Measurements from ENCODE around the gene LMAN1L.

LMAN1L gene

DNA sequence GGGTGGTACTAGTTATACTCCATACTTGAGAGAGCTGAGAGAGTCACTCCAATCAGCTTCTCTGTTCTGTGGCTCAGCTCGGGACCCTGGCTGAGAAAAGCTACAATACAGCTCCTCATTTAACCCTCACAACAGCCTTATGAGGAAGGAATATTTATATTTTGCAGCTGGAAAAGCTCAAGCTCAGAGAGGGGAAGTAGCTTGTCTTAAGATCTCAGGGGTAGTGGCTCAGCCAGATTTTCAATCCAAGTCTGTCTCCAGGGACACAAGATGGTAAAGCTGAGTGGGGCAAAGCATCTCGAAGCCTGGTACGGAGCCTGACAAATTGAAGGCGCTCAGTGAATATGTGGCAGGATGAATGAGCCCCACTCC is 45.7 kb downstream of the LMAN1L start:
- no peak for DNase-seq (ENCODE audit: low read depth)

GRCh38 chr15:74863239-74864056 is 50.8 kb downstream of the LMAN1L start:
- DNase-seq (ENCODE audit: low read depth), result no peak

- DNase-seq (ENCODE audit: low read depth), result no peak
Observed at GRCh38 chr15:74864296-74864695, 51.7 kb downstream of the LMAN1L start.

DNA sequence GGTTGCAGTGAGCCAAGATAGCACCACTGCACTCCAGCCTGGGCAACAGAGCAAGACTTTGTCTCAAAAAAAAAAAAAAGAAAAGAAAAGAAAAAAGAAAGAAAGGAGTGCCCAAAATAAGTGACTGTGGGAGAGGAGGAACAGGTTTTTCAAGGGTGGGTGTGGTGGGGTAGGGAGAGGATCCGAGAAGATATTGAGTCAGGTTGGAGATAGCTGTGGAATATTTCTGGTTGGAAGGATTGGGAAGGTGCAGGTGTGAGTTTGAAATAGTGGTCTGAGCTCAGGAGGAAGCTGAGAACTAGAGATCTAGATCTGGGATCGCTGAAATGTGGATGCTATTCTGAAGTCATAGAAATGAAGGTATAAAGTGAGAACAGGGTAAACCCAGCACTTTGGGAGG is 52.7 kb downstream of the LMAN1L start:
- DNase-seq (ENCODE audit: low read depth), result no peak

DNA sequence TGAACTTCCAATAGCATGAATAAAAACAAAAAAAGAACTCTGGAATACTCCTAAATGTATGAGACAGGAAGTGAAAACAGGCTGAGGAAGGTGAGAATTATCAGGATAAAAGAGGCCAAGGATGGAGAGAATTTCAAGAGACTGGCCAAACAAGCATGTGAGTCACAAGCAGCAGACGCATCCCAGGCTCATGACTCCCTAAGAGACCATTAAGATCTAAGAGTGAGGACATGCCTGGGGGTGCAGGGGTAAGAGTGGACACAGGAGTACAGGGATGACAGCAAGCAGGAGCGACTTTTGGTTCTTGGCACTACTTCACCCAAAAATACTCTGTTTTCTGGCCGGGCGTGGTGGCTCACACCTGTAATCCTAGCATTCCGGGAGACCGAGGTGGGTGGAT is 53.5 kb downstream of the LMAN1L start:
- no peak for DNase-seq (ENCODE audit: low read depth)

DNA sequence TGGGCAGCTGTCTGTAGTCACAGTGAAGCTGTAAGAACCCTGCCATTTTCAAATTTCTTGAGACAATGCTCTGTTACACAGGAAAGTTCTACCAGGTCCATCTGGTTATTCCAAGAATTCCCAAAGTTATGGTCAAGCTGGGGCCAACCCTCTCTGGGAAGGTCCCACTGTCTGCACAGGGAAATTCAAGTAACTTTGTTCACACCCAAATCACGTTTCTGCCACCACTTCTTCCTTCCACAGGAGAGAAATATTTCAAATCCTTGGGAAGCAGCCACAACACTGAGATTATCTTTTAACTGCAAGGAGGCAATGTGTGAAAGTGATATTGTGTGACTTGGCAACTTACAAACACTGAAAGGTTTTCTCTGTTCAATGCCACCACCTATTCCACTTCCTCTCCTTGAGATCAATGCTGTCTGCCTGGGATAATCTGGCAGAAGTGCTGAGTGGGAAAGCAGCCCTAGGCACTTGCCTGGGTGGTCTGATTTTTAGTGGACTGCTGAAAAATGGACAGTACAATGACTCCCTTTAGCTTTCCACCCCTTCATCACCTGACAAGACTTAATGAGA is 54.9 kb downstream of the LMAN1L start:
- DNase-seq (ENCODE audit: low read depth), result no peak

GRCh38 chr15:74868059-74868458 is 55.4 kb downstream of the LMAN1L start:
- no peak for DNase-seq (ENCODE audit: low read depth)

- DNase-seq (ENCODE audit: low read depth), result no peak
Observed at GRCh38 chr15:74869372-74869725, 56.7 kb downstream of the LMAN1L start.

GRCh38 chr15:74869726-74870407 is 57.2 kb downstream of the LMAN1L start:
- no peak for DNase-seq (ENCODE audit: low read depth)

DNA sequence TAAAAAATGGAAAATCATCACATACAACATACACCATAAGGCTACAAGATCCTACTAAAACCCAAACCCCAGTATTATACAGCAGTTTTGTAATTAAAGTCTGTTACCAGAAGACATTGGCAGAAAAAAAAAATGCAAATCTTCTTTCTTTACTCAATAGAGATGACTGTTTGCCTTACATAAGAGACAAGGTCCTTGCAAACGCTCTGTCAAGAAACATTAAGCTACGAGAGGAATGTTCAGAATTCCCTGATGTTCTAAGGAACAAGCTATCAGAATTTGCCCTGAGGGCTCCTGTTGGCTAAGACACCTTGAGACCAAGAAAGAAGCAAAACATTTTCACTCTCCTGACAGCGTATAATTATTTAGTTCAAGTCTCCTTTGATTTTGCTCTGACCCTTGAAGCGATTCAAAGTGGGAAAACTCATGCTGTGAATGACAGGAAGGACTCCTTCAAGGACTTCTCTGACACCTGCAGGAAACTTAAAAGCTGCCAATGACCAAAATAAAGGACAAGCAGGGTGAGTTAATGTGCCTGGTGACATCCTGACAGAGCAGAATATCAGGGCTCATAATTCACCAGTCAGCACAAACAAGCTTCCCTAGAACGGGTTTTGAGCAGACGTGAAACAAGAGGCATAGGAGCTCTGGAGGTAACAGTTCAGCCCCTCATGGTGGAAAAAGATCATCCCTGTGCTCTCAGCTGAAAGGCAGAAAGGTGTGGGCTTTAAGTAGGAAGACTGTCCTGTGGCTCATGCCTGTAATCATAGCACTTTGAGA is 58.0 kb downstream of the LMAN1L start:
- no peak for DNase-seq (ENCODE audit: low read depth)

DNA sequence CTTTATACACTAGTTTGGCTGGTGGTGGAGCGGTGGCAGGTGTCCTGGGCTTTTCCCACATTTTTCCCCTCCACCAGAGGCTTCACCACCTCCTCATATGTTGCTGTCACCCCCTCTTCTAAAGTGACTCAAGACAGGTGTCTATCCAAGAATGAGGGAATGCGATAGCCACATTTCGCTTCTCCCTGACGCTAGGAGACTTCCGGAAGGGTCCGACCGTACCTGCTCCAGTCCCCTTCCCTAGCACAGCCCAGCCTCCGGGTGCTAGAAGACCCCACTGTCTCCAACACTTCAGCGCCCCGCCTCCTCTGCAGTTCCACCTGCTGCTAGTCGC is 60.0 kb downstream of the LMAN1L start:
- DNase-seq (ENCODE audit: low read depth), result no peak

DNA sequence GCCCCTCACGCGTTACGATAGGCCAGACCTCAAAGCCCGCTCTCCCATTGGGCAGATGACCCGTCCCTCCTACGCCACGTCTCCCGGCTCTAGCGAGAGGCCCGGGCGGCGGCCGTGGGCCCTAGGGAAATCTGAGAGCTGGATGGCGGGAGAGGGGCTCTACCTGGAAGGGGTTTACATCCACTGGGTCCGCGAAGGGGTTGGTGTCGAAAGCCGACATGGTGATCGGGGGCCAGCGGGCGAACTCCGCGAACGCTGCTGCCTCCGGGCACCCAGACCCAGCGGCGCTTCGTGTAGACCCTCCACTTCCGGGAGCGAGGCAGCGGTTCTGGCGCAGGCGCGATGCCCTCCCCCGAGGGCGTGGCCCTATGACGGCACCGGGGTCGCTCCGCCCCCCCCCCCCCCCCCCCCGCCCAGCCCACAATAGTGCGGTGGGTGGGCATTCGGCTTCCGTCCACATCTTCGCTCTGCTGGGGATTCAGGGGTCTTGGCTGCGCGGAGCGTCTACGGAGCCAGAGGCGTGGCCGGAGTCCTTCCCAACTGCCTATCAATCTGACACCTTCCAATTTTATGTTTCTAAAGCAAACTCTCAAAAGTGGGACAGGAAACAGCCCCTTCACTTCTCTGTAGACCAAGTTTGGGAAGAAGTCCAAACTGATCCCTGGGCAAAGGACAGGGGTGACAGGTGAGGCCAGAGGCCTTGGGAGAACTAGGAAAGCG is 60.6 kb downstream of the LMAN1L start, which contains the start of gene SCAMP2:
TSS of gene SCAMP2 (minus strand) at position 330 of the 720 bp plus-strand sequence. CDS start at position 220, 110 bp downstream.
- DNase-seq (ENCODE audit: low read depth), result peak; percentile 82

- DNase-seq (ENCODE audit: low read depth), result no peak
Observed at GRCh38 chr15:74873756-74874424, 61.3 kb downstream of the LMAN1L start.
